ENCODE results near the gene TSPAN11.
"Not testable (repeated sequence)": the region's sequence is repeated elsewhere in the genome, so short reads cannot be mapped to it uniquely, and the experiment has no call there.

TSPAN11 gene

DNA sequence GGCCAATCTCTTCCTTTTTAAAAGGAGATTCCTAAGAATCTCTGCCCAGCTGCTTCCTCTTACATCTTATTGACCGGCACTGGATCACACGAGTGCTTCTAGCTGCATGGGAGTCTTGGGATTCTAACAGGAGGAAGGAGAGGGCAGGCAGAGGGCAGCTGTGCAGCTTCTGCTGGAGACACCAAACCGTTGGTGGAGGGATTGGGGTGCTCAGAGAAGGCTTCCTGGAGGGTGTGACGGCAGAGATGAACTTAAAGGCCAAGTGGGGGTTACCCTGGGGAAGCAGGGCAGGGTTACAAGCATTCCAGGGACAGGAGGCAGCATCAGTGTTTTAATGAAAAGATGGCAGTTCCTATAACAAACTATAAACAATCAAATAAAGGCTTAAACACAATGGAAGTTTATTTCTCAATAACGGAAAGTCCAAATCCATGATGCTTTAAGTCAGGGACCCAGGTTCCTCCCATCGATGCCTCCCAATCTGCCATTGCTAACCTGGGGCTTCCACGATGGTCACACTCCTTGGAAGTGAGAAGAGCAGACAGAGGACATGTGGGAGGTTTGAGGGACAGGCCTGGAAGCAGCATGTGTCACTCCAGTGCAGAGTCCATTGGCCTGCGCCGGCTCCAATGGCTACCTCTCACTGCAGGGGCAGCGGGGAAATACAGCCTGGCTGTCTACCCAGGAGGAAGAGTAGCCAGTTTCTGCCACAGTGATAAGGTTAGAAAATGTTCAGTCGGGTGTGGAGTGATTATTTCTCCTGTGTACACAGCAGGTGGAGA, 94.0 kb downstream of the TSPAN11 start:
- H3K9me3 ChIP-seq = no peaks in the 10 kb centered on the region; the same call in 1 of the 2 replicates
- peaks cover 13% of the 10 kb centered on the region for H3K27me3 ChIP-seq
- no peaks in the 10 kb centered on the region for H3K36me3 ChIP-seq
- DNase-seq = no peak
- no peak overlapping the region for H3K4me3 ChIP-seq (ENCODE audit: low read depth, low read length)
- TF ChIP-seq, protein P1, sequence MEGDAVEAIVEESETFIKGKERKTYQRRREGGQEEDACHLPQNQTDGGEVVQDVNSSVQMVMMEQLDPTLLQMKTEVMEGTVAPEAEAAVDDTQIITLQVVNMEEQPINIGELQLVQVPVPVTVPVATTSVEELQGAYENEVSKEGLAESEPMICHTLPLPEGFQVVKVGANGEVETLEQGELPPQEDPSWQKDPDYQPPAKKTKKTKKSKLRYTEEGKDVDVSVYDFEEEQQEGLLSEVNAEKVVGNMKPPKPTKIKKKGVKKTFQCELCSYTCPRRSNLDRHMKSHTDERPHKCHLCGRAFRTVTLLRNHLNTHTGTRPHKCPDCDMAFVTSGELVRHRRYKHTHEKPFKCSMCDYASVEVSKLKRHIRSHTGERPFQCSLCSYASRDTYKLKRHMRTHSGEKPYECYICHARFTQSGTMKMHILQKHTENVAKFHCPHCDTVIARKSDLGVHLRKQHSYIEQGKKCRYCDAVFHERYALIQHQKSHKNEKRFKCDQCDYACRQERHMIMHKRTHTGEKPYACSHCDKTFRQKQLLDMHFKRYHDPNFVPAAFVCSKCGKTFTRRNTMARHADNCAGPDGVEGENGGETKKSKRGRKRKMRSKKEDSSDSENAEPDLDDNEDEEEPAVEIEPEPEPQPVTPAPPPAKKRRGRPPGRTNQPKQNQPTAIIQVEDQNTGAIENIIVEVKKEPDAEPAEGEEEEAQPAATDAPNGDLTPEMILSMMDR (IDR thresholded peaks at IDR 0.05; ENCODE audit: low read depth, low read length) = no peak
- no peaks in the 10 kb centered on the region for H3K4me1 ChIP-seq

DNA sequence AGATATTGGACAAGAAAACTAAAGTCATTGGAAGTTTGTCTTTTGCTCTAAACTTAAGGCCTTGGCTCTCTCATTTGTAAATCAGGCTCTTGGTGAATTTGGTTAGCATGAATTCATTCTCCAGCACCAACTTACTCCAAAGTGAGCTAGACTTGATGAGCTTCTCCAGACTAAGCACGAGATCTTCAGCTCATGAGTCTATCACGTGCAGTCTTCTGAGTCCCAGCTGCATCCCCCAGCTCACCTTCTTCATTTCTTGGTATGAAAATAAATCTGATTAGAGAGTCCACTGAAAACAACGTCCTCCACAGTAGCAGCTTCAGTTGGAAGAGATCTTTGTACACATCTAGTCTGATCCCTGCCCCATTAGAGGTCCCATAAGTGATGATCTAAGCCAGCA, 94.6 kb downstream of the TSPAN11 start:
- no peak for DNase-seq
- Histone ChIP-seq H3K27me3 (peaks cover 14% of the 10 kb centered on the region), H3K9me3 (no peaks in the 10 kb centered on the region; the same call in 1 of the 2 replicates), H3K4me3 (ENCODE audit: low read depth, low read length) (no peak overlapping the region), H3K36me3 (no peaks in the 10 kb centered on the region), H3K4me1 (no peaks in the 10 kb centered on the region)
- TF ChIP-seq, protein P1 (IDR thresholded peaks at IDR 0.05; ENCODE audit: low read depth, low read length) = no peak

DNA sequence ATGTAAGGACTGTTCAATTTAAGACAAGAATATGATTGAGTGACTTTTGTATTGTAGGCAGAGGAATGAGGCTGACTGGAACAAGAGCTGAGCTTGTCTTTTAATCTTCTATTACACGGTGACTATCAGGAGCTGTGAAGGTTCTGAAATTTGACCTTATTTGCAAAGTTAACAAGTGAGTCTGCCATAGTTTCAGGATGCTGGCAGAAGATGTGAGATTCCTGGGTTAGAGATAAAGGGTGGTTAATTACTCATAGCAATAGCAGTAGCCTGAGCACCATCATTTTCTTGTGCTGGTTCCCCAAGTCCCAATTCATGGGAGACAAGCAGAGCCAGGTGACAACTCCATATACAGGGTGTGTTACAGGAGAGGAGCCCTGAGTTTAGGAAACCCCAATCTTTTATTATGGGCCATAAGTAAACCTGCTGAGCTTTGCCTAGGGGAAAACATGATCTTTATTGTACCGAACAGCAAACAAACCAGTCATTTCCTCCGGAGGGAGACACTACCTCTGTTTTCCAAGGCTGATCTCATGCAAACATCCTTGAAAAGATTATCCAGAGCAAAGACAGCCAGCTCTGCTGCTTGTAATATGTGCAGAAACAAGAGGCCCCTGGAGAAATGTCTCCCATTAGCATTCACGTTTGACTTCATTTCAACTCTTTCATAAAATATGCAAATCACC, 95.4 kb downstream of the TSPAN11 start:
- no peak overlapping the region for H3K4me3 ChIP-seq (ENCODE audit: low read depth, low read length)
- H3K27me3 ChIP-seq = peaks cover 17% of the 10 kb centered on the region
- TF ChIP-seq, protein P1 (IDR thresholded peaks at IDR 0.05; ENCODE audit: low read depth, low read length) = no peak
- no peaks in the 10 kb centered on the region for H3K4me1 ChIP-seq
- no peaks in the 10 kb centered on the region; the same call in 1 of the 2 replicates for H3K9me3 ChIP-seq
- no peak for DNase-seq
- H3K36me3 ChIP-seq = no peaks in the 10 kb centered on the region

DNA sequence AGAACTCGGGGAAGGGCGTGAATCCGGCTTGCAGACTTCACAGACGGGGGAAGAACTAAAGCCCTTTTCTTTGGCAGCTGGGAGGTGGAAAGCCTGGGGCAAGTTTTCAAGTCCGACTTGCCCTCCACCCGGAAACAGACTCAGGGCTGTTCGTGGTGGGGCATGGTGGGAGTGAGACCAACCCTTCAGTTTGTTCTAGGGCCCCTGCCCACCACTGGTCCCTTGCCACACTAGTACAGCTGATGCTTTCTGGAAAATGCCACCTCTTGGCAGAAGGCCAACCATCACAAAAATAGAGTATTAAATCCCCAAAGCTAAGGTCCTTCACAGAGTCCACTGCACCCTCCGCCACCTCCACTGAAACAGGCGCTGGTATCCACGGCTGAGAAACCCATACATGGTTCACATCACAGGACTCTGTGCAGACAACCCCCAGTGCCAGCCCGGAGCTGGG, 96.8 kb downstream of the TSPAN11 start:
- peaks cover 20% of the 10 kb centered on the region for H3K27me3 ChIP-seq
- DNase-seq = no peak
- no peak overlapping the region for H3K4me3 ChIP-seq (ENCODE audit: low read depth, low read length)
- H3K36me3 ChIP-seq = no peaks in the 10 kb centered on the region
- TF ChIP-seq, protein P1 (IDR thresholded peaks at IDR 0.05; ENCODE audit: low read depth, low read length) = no peak
- H3K4me1 ChIP-seq = no peaks in the 10 kb centered on the region
- no peaks in the 10 kb centered on the region; the same call in 1 of the 2 replicates for H3K9me3 ChIP-seq

DNA sequence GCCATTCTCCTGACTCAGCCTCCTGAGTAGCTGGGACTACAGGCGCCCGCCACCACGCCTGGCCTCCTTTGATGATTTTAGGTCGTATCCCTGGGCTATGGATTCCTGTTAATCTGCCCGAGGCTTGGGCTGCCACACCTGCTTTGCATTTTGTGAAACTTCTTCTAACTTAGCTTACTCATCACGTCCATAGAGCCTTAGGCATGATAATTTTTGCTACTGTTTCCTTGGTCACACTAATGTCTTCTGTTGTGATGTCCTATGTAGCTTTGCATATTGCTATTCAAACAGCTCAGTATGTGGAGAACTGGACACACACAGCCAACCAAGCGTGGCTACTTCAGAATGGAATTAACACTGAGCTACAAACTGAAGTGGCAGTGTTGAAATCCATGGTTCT, 99.7 kb downstream of the TSPAN11 start:
- Histone ChIP-seq H3K27me3 (peaks cover 14% of the 10 kb centered on the region), H3K9me3 (no peaks in the 10 kb centered on the region), H3K36me3 (no peaks in the 10 kb centered on the region), H3K4me3 (ENCODE audit: low read depth, low read length) (no peak overlapping the region), H3K4me1 (no peaks in the 10 kb centered on the region)
- no peak for DNase-seq
- TF ChIP-seq, protein P1 (IDR thresholded peaks at IDR 0.05; ENCODE audit: low read depth, low read length) = no peak

DNA sequence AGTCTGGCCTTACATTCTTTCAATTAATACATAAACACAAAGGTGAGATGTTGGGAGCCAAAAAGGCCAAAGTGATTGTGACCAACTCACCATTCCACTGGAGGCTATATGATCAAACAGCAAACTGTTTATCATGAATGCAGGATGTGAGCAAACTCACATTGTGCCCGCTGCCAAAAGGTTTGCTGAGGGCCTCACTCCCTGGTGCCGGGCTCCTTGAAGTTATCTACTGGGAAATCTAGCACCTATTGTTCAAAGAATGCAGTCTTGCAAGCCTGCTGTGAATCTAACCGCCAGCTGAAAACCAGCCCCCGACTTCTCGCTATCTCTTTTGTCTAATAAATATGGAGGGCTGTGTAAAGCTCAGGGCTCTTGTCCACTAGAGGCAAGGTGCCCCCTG, 100.5 kb downstream of the TSPAN11 start:
- H3K27me3 ChIP-seq = peaks cover 11% of the 10 kb centered on the region
- H3K4me1 ChIP-seq; H3K9me3 ChIP-seq; H3K4me3 ChIP-seq (ENCODE audit: low read depth, low read length); DNase-seq; H3K36me3 ChIP-seq: not testable (repeated sequence)

Data from BE2C (cell line).